Liver (tissue), 9 donors: ENCODE results near the gene SEPHS2. TPM values are rescaled to one million over a fixed set of nuclear protein-coding genes. Genes with fewer than 3 reads are reported as not detected.

Experiments used
- DNase-seq: peaks from one replicate; pipeline ENCODE4 v3.0.0-alpha.2; 2017; ENCODE audit warnings: low spot score
- H3K27ac ChIP-seq, 2 donors: one replicate each; pipeline ENCODE4 v1.7.0; 2013; ENCODE audit warnings: inconsistent platforms in 2 of 2, low read length in 2 of 2, control low read depth in 1 of 2, low read depth in 1 of 2, mild to moderate bottlenecking in 1 of 2
- H3K27me3 ChIP-seq, 4 donors: one replicate each; pipeline versions ENCODE4 v1.6.1 to v1.7.0; 2013; ENCODE audit warnings: low read length in 3 of 4, inconsistent platforms in 1 of 4, mild to moderate bottlenecking in 1 of 4, moderate library complexity in 1 of 4; ENCODE audit not compliant: control insufficient read depth in 4 of 4, insufficient read depth in 4 of 4
- H3K36me3 ChIP-seq, 4 donors: one replicate each; pipeline versions ENCODE4 v1.6.1 to v1.7.0; 2013; ENCODE audit warnings: low read length in 3 of 4, mild to moderate bottlenecking in 3 of 4, low read depth in 1 of 4, moderate library complexity in 1 of 4; ENCODE audit not compliant: control insufficient read depth in 4 of 4, insufficient read depth in 3 of 4
- H3K4me1 ChIP-seq, 4 donors: one replicate each; pipeline versions ENCODE4 v1.6.1 to v1.7.0; 2013; ENCODE audit warnings: low read length in 3 of 4, mild to moderate bottlenecking in 3 of 4, moderate library complexity in 1 of 4; ENCODE audit not compliant: control insufficient read depth in 4 of 4, insufficient read depth in 4 of 4
- H3K4me3 ChIP-seq, 3 donors: one replicate each; pipeline versions ENCODE4 v1.6.1 to v1.7.0; 2013; ENCODE audit warnings: low read length in 3 of 3, control low read depth in 1 of 3, low read depth in 1 of 3, mild to moderate bottlenecking in 1 of 3
- H3K9ac ChIP-seq, 2 donors: one replicate each; pipeline ENCODE4 v1.7.0; 2013; ENCODE audit warnings: low read length in 2 of 2, mild to moderate bottlenecking in 2 of 2, moderate library complexity in 2 of 2, control low read depth in 1 of 2, low read depth in 1 of 2
- H3K9me3 ChIP-seq, 4 donors: one replicate each; pipeline versions ENCODE4 v1.6.1 to v1.7.0; 2013; ENCODE audit warnings: low read length in 3 of 4; ENCODE audit not compliant: control insufficient read depth in 4 of 4
- ATF3 ChIP-seq: IDR thresholded peaks from 2 replicates; pipeline ENCODE4 v1.6.1; 2016; ENCODE audit warnings: antibody characterized with exemption
- CTCF ChIP-seq: fragments of 150-350 bp; IDR thresholded peaks from 2 replicates; pipeline ENCODE4 v1.5.1; 2017; ENCODE audit warnings: improper control_type of control experiment, low read depth, low read length; ENCODE audit not compliant: missing input control
- EGR1 ChIP-seq, 2 donors: IDR thresholded peaks; 2 replicates each; pipeline ENCODE4 v1.6.1; 2016 to 2018; ENCODE audit warnings: antibody characterized with exemption in 2 of 2, low read depth in 2 of 2
- FOXA1 ChIP-seq: IDR thresholded peaks from 2 replicates; pipeline ENCODE4 v1.6.1; 2016; ENCODE audit warnings: antibody characterized with exemption
- FOXA2 ChIP-seq: IDR thresholded peaks from 2 replicates; pipeline ENCODE4 v1.6.1; 2016; ENCODE audit warnings: antibody characterized with exemption
- GABPA ChIP-seq, 2 donors: IDR thresholded peaks in 1 of 2; conservative IDR thresholded peaks in 1 of 2; 2 replicates each; pipeline ENCODE4 v1.6.1; 2016; ENCODE audit warnings: antibody characterized with exemption in 2 of 2, mild to moderate bottlenecking in 1 of 2, moderate library complexity in 1 of 2
- HNF4A ChIP-seq, 2 donors: conservative IDR thresholded peaks; 2 replicates each; pipeline ENCODE4 v1.6.1; 2016; ENCODE audit warnings: antibody characterized with exemption in 2 of 2, mild to moderate bottlenecking in 2 of 2
- HNF4G ChIP-seq: IDR thresholded peaks from 2 replicates; pipeline ENCODE4 v1.6.1; 2016; ENCODE audit warnings: antibody characterized with exemption
- JUND ChIP-seq, 2 donors: IDR thresholded peaks; 2 replicates each; pipeline ENCODE4 v1.6.1; 2016; ENCODE audit warnings: antibody characterized with exemption in 2 of 2
- MAX ChIP-seq: IDR thresholded peaks from 2 replicates; pipeline ENCODE4 v1.6.1; 2016; ENCODE audit warnings: antibody characterized with exemption
- NR2F2 ChIP-seq: IDR thresholded peaks from 2 replicates; pipeline ENCODE4 v1.6.1; 2016; ENCODE audit warnings: antibody characterized with exemption
- RAD21 ChIP-seq, 2 donors: IDR thresholded peaks; 2 replicates each; pipeline ENCODE4 v1.6.1; 2016; ENCODE audit warnings: antibody characterized with exemption in 2 of 2, mild to moderate bottlenecking in 2 of 2
- REST ChIP-seq: IDR thresholded peaks from 2 replicates; pipeline ENCODE4 v1.6.1; 2016; ENCODE audit warnings: antibody characterized with exemption, mild to moderate bottlenecking
- RXRA ChIP-seq, 2 donors: IDR thresholded peaks; 2 replicates each; pipeline ENCODE4 v1.6.1; 2017 to 2018; ENCODE audit warnings: antibody characterized with exemption in 2 of 2, mild to moderate bottlenecking in 1 of 2
- SP1 ChIP-seq: IDR thresholded peaks from 2 replicates; pipeline ENCODE4 v1.6.1; 2018; ENCODE audit warnings: antibody characterized with exemption, mild to moderate bottlenecking
- TAF1 ChIP-seq: conservative IDR thresholded peaks from 2 replicates; pipeline ENCODE4 v1.6.1; 2016; ENCODE audit warnings: antibody characterized with exemption, mild to moderate bottlenecking
- YY1 ChIP-seq: IDR thresholded peaks from 2 replicates; pipeline ENCODE4 v1.6.1; 2016; ENCODE audit warnings: antibody characterized with exemption, mild to moderate bottlenecking
- ZBTB33 ChIP-seq: IDR thresholded peaks from 2 replicates; pipeline ENCODE4 v1.6.1; 2016; ENCODE audit warnings: antibody characterized with exemption
- WGBS: extraction: QIAGEN DNeasy Blood & Tissue Kit; methylation state at CpG from one replicate; pipeline ENCODE4 v1.1.7; 2013; 5-methylcytosine and 5-hydroxymethylcytosine counted together
- polyA plus RNA-seq, 2 donors: library from polyadenylated mRNA; stranded (reverse) in 1 of 2; unstranded in 1 of 2; fragments of 200-250 nt in 1 of 2; fragments of >200 nt in 1 of 2; fragmentation: Nextera tagmentation in 1 of 2; extraction: Ambion mirVana in 1 of 2; gene quantifications; one replicate each; pipeline versions ENCODE4 v1.2.1 to v1.2.3, GENCODE V29; 2013 to 2015
- total RNA-seq, 2 donors: library from RNA; depleted of rRNA; stranded (reverse); fragments of >200 nt; gene quantifications; one replicate each; pipeline ENCODE4 v1.2.3, GENCODE V29; 2014
- donor health status: healthy.
- donor health status: healthy.
- donor health status: healthy.
- donor health status: healthy.
- donor health status: healthy.

The SEPHS2 gene
- total and polyA plus RNA-seq, 4 donors: 50.1 to 241 (median 132) TPM

GRCh38 chr16:30421010-30421409 is 24.7 kb downstream of the SEPHS2 start:
- H3K36me3 ChIP-seq: peaks cover 6 to 20% (median 8%) of the 10 kb centered on the region in 4 donors

More at GRCh38 chr16:30421010-30421409, 24.7 kb downstream of the SEPHS2 start:
- Histone ChIP-seq H3K4me1 (peaks cover 3 to 16% (median 5%) of the 10 kb centered on the region in 4 donors), H3K9me3 (no peaks in the 10 kb centered on the region), H3K27me3 (no peaks in the 10 kb centered on the region), H3K9ac (no peak overlapping the region), H3K4me3 (no peak overlapping the region), H3K27ac (no peak overlapping the region)
- 84% methylated on average over 5 of the region's 5 CpGs for WGBS
- no peak for DNase-seq
- TF ChIP-seq JUND (IDR thresholded peaks at IDR 0.05) (no peak), MAX (no peak), HNF4A (conservative IDR thresholded peaks at IDR 0.05) (no peak), HNF4G (no peak), TAF1 (no peak), ATF3 (no peak), GABPA (IDR thresholded peaks at IDR 0.05 in 1 of 2, conservative IDR thresholded peaks at IDR 0.05 in 1 of 2) (no peak), REST (no peak), CTCF (no peak), ZBTB33 (no peak), RAD21 (IDR thresholded peaks at IDR 0.05) (no peak), EGR1 (IDR thresholded peaks at IDR 0.05; ENCODE audit: low read depth in 2 of 2) (no peak), FOXA1 (no peak), NR2F2 (no peak), YY1 (no peak), FOXA2 (no peak), SP1 (no peak), RXRA (IDR thresholded peaks at IDR 0.05) (no peak)
